Neural progenitor cell (in vitro differentiated cells): ENCODE data around the gene PTPRG. TPM values are rescaled to one million over a fixed set of nuclear protein-coding genes. Genes with fewer than 3 reads are reported as not detected.
A peak's percentile ranks its signal among the peaks of the same experiment; 100 is the strongest.

Source experiments
- DNase-seq: peaks from one replicate; pipeline ENCODE4 v3.0.0-alpha.2; 2016; ENCODE audit warnings: low spot score
- H2AFZ ChIP-seq: fragments of 200-600 bp; sonication (generic); replicated peaks from 2 replicates; pipeline ENCODE4 v1.6.1; 2016; ENCODE audit warnings: antibody characterized with exemption
- H3F3A ChIP-seq: fragments of 200-600 bp; sonication (generic); 2 replicates; pipeline ENCODE4 v1.6.1; 2016; ENCODE audit warnings: antibody characterized with exemption, low read depth
- H3K27ac ChIP-seq: fragments of 200-600 bp; sonication (generic); 2 replicates; pipeline ENCODE4 v1.5.1; 2016; ENCODE audit warnings: mild to moderate bottlenecking
- H3K27me3 ChIP-seq: fragments of 200-600 bp; sonication (generic); 2 replicates; pipeline ENCODE4 v1.6.1; 2016; ENCODE audit warnings: mild to moderate bottlenecking, moderate library complexity
- H3K36me3 ChIP-seq: fragments of 200-600 bp; sonication (generic); 2 replicates; pipeline ENCODE4 v1.5.1; 2016
- H3K4me1 ChIP-seq: fragments of 200-600 bp; sonication (generic); 2 replicates; pipeline ENCODE4 v1.6.1; 2016; ENCODE audit warnings: mixed run types
- H3K4me2 ChIP-seq: fragments of 200-600 bp; sonication (generic); 2 replicates; pipeline ENCODE4 v1.6.1; 2016
- H3K4me3 ChIP-seq: fragments of 200-600 bp; sonication (generic); 2 replicates; pipeline ENCODE4 v1.5.1; 2016
- H3K79me2 ChIP-seq: fragments of 200-600 bp; sonication (generic); 2 replicates; pipeline ENCODE4 v1.6.1; 2016; ENCODE audit warnings: low read depth
- H3K9ac ChIP-seq: fragments of 200-600 bp; sonication (generic); 2 replicates; pipeline ENCODE4 v1.6.1; 2016
- H3K9me3 ChIP-seq: fragments of 200-600 bp; sonication (generic); 2 replicates; pipeline ENCODE4 v1.5.1; 2016; ENCODE audit warnings: low read depth
- H4K20me1 ChIP-seq: fragments of 200-600 bp; sonication (generic); 2 replicates; pipeline ENCODE4 v1.6.1; 2016; ENCODE audit warnings: low read depth
- H3K27ac Mint-ChIP-seq: 3 replicates; pipeline ENCODE4 v1.8.0; 2021; ENCODE audit warnings: mixed read lengths
- H3K27me3 Mint-ChIP-seq: 2 replicates; pipeline ENCODE4 v1.8.0; 2022; ENCODE audit warnings: low read depth, mild to moderate bottlenecking, inconsistent platforms, moderate library complexity, mixed read lengths; ENCODE audit not compliant: insufficient read depth
- H3K36me3 Mint-ChIP-seq: 3 replicates; pipeline ENCODE4 v1.8.0; 2021; ENCODE audit warnings: mixed read lengths
- H3K4me1 Mint-ChIP-seq: 3 replicates; pipeline ENCODE4 v1.8.0; 2021; ENCODE audit warnings: mixed read lengths
- H3K4me3 Mint-ChIP-seq: 3 replicates; pipeline ENCODE4 v1.8.0; 2021; ENCODE audit warnings: mild to moderate bottlenecking, moderate library complexity, mixed read lengths
- H3K9me3 Mint-ChIP-seq: 3 replicates; pipeline ENCODE4 v1.8.0; 2020; ENCODE audit warnings: mixed read lengths
- CTCF ChIP-seq: fragments of 200-600 bp; sonication (generic); IDR thresholded peaks from 2 replicates; pipeline ENCODE4 v1.5.1; 2017; ENCODE audit warnings: antibody characterized with exemption, mild to moderate bottlenecking
- EZH2 ChIP-seq: fragments of 200-600 bp; sonication (generic); IDR thresholded peaks from 2 replicates; pipeline ENCODE4 v1.6.1; 2017; ENCODE audit warnings: antibody characterized with exemption, mild to moderate bottlenecking, moderate library complexity
- EZH2phosphoT487 ChIP-seq: fragments of 200-600 bp; sonication (generic); IDR thresholded peaks from 2 replicates; pipeline ENCODE4 v1.6.1; 2017; ENCODE audit warnings: antibody characterized with exemption
- total RNA-seq: library from RNA; depleted of rRNA; stranded (reverse); fragments of >200 nt; gene quantifications from 2 replicates; pipeline ENCODE4 v1.2.3, GENCODE V29; 2015; ENCODE audit warnings: low replicate concordance

PTPRG gene
- total RNA-seq, 1 donor from 2014 or later: 65.3 TPM

GRCh38 chr3:61919371-61919770, 358.0 kb downstream of the PTPRG start:
- H4K20me1 ChIP-seq: peaks cover 28% of the 10 kb centered on the region
- peaks cover 24% of the 10 kb centered on the region for H3K4me1 ChIP-seq
- no peaks in the 10 kb centered on the region for H3K27me3 ChIP-seq
- DNase-seq: no peak
- H2AFZ ChIP-seq: no peak overlapping the region
- H3K36me3 ChIP-seq: no peaks in the 10 kb centered on the region
- no peaks in the 10 kb centered on the region for H3K9me3 ChIP-seq
- TF ChIP-seq EZH2phosphoT487 (no peak), CTCF (peak; percentile 18), EZH2 (no peak)
- no peak overlapping the region for H3K27ac ChIP-seq
- H3K4me3 ChIP-seq: no peak overlapping the region
- H3K4me1 Mint-ChIP-seq: peaks cover 20% of the 10 kb centered on the region
- no peak overlapping the region for H3K9ac ChIP-seq
- no peak overlapping the region for H3K4me3 Mint-ChIP-seq
- H3K9me3 Mint-ChIP-seq: no peaks in the 10 kb centered on the region
- peaks cover 16% of the 10 kb centered on the region for H3F3A ChIP-seq
- no peaks in the 10 kb centered on the region for H3K27me3 Mint-ChIP-seq
- H3K79me2 ChIP-seq: peaks cover 67% of the 10 kb centered on the region
- no peak overlapping the region for H3K27ac Mint-ChIP-seq
- peak overlapping the region; percentile 40 for H3K4me2 ChIP-seq
- H3K36me3 Mint-ChIP-seq: peaks cover 2% of the 10 kb centered on the region

GRCh38 chr3:61922118-61922517, 360.7 kb downstream of the PTPRG start:
- Histone ChIP-seq H3K9ac (no peak overlapping the region), H3K27me3 (no peaks in the 10 kb centered on the region), H3K36me3 (no peaks in the 10 kb centered on the region), H3K4me3 (no peak overlapping the region), H3K4me2 (no peak overlapping the region), H4K20me1 (peaks cover 33% of the 10 kb centered on the region), H3F3A (peaks cover 13% of the 10 kb centered on the region), H3K9me3 (no peaks in the 10 kb centered on the region), H3K27ac (no peak overlapping the region), H3K79me2 (peaks cover 74% of the 10 kb centered on the region), H2AFZ (no peak overlapping the region), H3K4me1 (peaks cover 33% of the 10 kb centered on the region)
- no peak for DNase-seq
- H3K27me3 Mint-ChIP-seq: no peaks in the 10 kb centered on the region
- H3K4me1 Mint-ChIP-seq: peaks cover 35% of the 10 kb centered on the region
- no peak overlapping the region for H3K4me3 Mint-ChIP-seq
- TF ChIP-seq CTCF (no peak), EZH2 (no peak), EZH2phosphoT487 (no peak)
- no peaks in the 10 kb centered on the region for H3K9me3 Mint-ChIP-seq
- H3K36me3 Mint-ChIP-seq: peaks cover 2% of the 10 kb centered on the region
- no peak overlapping the region for H3K27ac Mint-ChIP-seq

GRCh38 chr3:61924090-61924735, 362.8 kb downstream of the PTPRG start:
- Mint-ChIP-seq H3K27ac (no peak overlapping the region), H3K4me3 (no peak overlapping the region), H3K27me3 (no peaks in the 10 kb centered on the region), H3K4me1 (peaks cover 39% of the 10 kb centered on the region), H3K36me3 (peaks cover 2% of the 10 kb centered on the region), H3K9me3 (no peaks in the 10 kb centered on the region)
- H4K20me1 ChIP-seq: peaks cover 32% of the 10 kb centered on the region
- H3K36me3 ChIP-seq: no peaks in the 10 kb centered on the region
- no peaks in the 10 kb centered on the region for H3K27me3 ChIP-seq
- no peaks in the 10 kb centered on the region for H3K9me3 ChIP-seq
- no peak overlapping the region for H3K27ac ChIP-seq
- no peak for DNase-seq
- no peak overlapping the region for H3K4me2 ChIP-seq
- TF ChIP-seq CTCF (no peak), EZH2 (no peak), EZH2phosphoT487 (no peak)
- H3K4me3 ChIP-seq: no peak overlapping the region
- peaks cover 23% of the 10 kb centered on the region for H3K4me1 ChIP-seq
- H3K79me2 ChIP-seq: peaks cover 84% of the 10 kb centered on the region
- no peak overlapping the region for H3K9ac ChIP-seq
- no peak overlapping the region for H2AFZ ChIP-seq
- H3F3A ChIP-seq: peaks cover 5% of the 10 kb centered on the region
